ENCODE measurements around the gene TMEM178B.

TMEM178B gene

DNA sequence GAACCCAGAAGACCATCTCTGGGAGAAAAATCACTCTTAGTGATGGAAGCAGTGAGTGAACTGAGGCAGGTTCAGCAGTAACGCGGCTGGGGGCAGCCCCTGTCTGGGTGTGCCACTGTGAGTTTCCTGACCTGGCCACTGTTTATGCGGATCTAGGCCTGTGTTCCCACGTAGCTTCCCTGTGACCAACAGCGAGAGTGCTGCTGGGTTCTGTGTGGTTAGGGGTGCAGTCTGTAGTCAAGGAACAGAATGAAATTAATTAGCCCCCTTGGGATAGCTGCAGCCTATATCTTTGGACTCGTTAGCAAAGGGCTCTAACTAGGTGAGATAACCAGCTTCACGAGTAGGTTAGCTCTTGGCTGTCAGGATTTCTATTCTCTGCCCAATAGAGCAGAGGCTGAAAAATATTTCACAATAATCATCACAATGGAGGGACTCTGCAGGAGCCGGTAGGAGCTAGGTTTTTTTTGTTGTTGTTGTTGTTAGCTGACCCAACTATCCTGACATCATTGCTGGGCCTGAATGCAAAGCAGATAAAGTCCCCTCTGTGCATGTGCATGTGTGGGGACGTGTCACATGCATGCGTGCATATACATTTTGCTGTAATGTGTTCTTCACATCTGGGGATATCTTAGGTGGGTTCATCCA, 164.9 kb downstream of the TMEM178B start:
- TF ChIP-seq, protein P1, sequence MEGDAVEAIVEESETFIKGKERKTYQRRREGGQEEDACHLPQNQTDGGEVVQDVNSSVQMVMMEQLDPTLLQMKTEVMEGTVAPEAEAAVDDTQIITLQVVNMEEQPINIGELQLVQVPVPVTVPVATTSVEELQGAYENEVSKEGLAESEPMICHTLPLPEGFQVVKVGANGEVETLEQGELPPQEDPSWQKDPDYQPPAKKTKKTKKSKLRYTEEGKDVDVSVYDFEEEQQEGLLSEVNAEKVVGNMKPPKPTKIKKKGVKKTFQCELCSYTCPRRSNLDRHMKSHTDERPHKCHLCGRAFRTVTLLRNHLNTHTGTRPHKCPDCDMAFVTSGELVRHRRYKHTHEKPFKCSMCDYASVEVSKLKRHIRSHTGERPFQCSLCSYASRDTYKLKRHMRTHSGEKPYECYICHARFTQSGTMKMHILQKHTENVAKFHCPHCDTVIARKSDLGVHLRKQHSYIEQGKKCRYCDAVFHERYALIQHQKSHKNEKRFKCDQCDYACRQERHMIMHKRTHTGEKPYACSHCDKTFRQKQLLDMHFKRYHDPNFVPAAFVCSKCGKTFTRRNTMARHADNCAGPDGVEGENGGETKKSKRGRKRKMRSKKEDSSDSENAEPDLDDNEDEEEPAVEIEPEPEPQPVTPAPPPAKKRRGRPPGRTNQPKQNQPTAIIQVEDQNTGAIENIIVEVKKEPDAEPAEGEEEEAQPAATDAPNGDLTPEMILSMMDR (conservative IDR thresholded peaks at IDR 0.05; ENCODE audit: low read depth): no peak
- CTCF ChIA-PET: no interaction called here
- H3K27ac ChIP-seq: no peak overlapping the region
- no peak for DNase-seq (ENCODE audit: low spot score)
- POLR2A ChIA-PET (ENCODE audit: low non-redundant PET): no interaction called here

DNA sequence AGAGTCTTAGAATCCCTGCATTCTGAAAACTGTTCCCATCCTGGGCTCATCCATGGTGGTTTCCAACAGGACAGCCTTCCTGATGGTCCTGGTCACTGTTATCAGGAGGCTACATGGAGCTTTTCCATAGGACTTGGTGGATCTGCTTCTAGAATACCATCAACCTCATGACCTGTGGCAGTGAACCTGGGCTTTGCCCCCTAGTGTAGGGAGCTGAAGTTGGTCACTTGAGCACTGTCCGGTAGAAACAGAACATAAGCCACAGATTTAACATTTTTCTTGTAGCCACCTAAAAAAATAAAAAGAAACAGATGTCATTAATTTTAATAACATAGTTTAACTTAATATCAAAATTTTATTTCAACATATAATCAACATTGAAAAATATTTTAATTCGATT, 165.8 kb downstream of the TMEM178B start:
- TF ChIP-seq, protein P1 (conservative IDR thresholded peaks at IDR 0.05; ENCODE audit: low read depth): no peak
- CTCF ChIA-PET: no interaction called here
- H3K27ac ChIP-seq: no peak overlapping the region
- no peak for DNase-seq (ENCODE audit: low spot score)
- POLR2A ChIA-PET (ENCODE audit: low non-redundant PET): no interaction called here

DNA sequence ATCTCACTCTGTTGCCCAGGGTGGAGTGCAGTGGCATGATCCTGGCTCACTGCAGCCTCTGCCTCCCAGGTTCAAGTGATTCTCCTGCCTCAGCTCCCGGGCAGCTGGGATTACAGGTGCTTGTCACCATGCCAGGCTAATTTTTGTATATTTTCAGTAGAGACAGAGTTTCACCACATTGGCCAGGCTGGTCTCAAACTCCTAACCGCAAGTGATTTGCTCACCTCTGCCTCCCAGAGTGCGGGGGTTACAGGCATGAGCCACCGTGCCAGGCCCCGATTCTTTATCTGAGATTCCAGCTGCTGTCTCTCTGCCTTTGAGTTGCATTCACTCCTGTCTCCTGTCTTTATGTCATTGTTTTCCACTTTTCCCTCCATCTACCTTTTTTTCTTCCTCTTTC, 168.7 kb downstream of the TMEM178B start:
- CTCF ChIA-PET: no interaction called here
- no peak for DNase-seq (ENCODE audit: low spot score)
- no peak overlapping the region for H3K27ac ChIP-seq
- POLR2A ChIA-PET (ENCODE audit: low non-redundant PET): no interaction called here
- TF ChIP-seq, protein P1 (conservative IDR thresholded peaks at IDR 0.05; ENCODE audit: low read depth): no peak

DNA sequence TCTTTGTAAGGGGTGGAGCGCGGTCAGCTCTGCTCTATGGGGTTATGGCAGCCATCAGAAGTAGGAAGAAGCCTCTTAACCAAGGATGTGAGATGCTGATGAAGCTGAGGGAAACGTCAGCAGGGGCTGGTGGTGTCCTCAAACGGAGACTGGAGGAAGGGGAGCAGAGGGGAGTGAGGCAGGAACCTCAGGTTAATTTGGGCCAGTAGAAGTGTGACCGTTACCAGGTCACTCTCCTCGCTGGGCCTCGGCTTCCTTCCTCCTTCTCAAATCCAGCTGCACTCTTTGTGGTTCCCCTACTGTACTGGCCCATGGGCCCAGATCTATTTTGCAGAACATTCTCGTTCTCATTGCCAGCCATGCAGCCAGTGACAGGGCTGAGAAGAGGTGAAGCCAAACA, 169.5 kb downstream of the TMEM178B start:
- DNase-seq (ENCODE audit: low spot score): no peak
- TF ChIP-seq, protein P1 (conservative IDR thresholded peaks at IDR 0.05; ENCODE audit: low read depth): no peak
- H3K27ac ChIP-seq: no peak overlapping the region
- POLR2A ChIA-PET (ENCODE audit: low non-redundant PET): no interaction called here
- CTCF ChIA-PET: no interaction called here

DNA sequence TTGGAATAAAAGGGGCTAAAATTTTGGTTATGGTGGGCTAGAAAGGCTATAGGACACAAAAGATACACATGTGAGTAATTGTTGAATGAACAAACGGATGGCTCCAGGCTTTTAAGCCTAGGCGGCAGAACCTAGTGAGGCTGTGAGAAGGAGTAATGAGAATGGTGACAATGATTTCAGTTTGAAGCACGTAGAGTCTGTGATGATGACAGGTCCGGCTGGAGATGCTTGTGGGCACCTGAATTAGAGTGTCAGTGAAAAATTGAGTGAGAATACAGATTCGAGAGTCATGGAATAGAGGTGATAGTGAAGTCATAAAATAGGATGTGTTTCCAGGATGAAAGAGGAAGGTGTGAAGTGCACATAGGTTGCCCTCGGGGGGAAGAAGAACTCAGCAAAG, 170.6 kb downstream of the TMEM178B start:
- ChIA-PET CTCF (no interaction called here), POLR2A (ENCODE audit: low non-redundant PET) (no interaction called here)
- TF ChIP-seq, protein P1 (conservative IDR thresholded peaks at IDR 0.05; ENCODE audit: low read depth): no peak
- H3K27ac ChIP-seq: no peak overlapping the region
- DNase-seq (ENCODE audit: low spot score): no peak

DNA sequence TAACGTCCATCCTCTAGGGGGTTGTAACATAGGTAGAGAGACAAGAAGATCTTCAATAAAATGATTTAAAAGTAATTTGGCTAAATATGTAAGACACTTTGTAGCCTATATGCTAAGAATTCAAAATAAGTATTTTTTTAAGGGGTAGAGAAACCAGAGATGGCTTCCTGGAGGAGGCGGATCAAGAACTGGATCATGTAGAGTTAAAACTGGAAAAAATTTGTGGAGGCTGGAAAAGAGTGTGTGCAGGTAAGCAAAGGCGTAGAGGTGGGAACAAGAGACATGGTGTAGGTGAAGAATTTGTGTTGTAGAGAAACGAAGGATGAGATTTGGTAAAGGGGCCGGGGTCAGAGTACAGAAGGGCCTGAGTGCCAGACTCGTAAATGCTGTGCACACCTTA, 172.6 kb downstream of the TMEM178B start:
- TF ChIP-seq, protein P1 (conservative IDR thresholded peaks at IDR 0.05; ENCODE audit: low read depth): no peak
- H3K27ac ChIP-seq: no peak overlapping the region
- DNase-seq (ENCODE audit: low spot score): no peak
- CTCF ChIA-PET: no interaction called here
- POLR2A ChIA-PET (ENCODE audit: low non-redundant PET): no interaction called here
